Occipital lobe (tissue), 2 donors: ENCODE data around the gene DSCAM. TPM values are rescaled to one million over a fixed set of nuclear protein-coding genes. Genes with fewer than 3 reads are reported as not detected.

Experiments
- DNase-seq: peaks from one replicate; lab custom pipeline; 2025; lab: John Stamatoyannopoulos, UW
- total RNA-seq: library from RNA; depleted of rRNA; stranded (reverse); fragments of >200 nt; gene quantifications from one replicate; pipeline ENCODE4 v1.2.3, GENCODE V29; 2014

DSCAM gene
- total RNA-seq, 1 donor from 2014 or later, result 13.3 TPM

GRCh38 chr21:40615505-40616376, 231.2 kb downstream of the DSCAM start:
- no peak for DNase-seq

- DNase-seq, result no peak
Measured at GRCh38 chr21:40613546-40614030, 233.4 kb downstream of the DSCAM start.

GRCh38 chr21:40610345-40610744, 236.6 kb downstream of the DSCAM start:
- no peak for DNase-seq

- DNase-seq, result no peak
Measured at GRCh38 chr21:40606341-40606740, 240.6 kb downstream of the DSCAM start.

GRCh38 chr21:40605094-40605493, 241.9 kb downstream of the DSCAM start:
- DNase-seq, result no peak

GRCh38 chr21:40603774-40604173, 243.2 kb downstream of the DSCAM start:
- DNase-seq, result no peak

- DNase-seq, result no peak
Measured at GRCh38 chr21:40602080-40602479, 244.9 kb downstream of the DSCAM start.

- DNase-seq, result no peak
Measured at GRCh38 chr21:40595806-40596205, 251.2 kb downstream of the DSCAM start.

- no peak for DNase-seq
Measured at GRCh38 chr21:40587736-40588346, 259.1 kb downstream of the DSCAM start.

GRCh38 chr21:40586575-40586974, 260.4 kb downstream of the DSCAM start:
- DNase-seq, result no peak

- no peak for DNase-seq
Measured at GRCh38 chr21:40577285-40578043, 269.5 kb downstream of the DSCAM start.

- DNase-seq, result no peak
Measured at GRCh38 chr21:40575976-40576375, 271.0 kb downstream of the DSCAM start.

GRCh38 chr21:40569357-40569756, 277.6 kb downstream of the DSCAM start:
- DNase-seq, result no peak

- DNase-seq, result no peak
Measured at GRCh38 chr21:40568807-40569206, 278.2 kb downstream of the DSCAM start.

- DNase-seq, result no peak
Measured at GRCh38 chr21:40567501-40567900, 279.5 kb downstream of the DSCAM start.

GRCh38 chr21:40566486-40566885, 280.5 kb downstream of the DSCAM start:
- no peak for DNase-seq

- DNase-seq, result no peak
Measured at GRCh38 chr21:40564318-40564717, 282.6 kb downstream of the DSCAM start.

- no peak for DNase-seq
Measured at GRCh38 chr21:40563900-40564299, 283.1 kb downstream of the DSCAM start.

GRCh38 chr21:40562242-40563002, 284.5 kb downstream of the DSCAM start:
- no peak for DNase-seq

GRCh38 chr21:40556442-40556968, 290.5 kb downstream of the DSCAM start:
- no peak for DNase-seq

- DNase-seq, result no peak
Measured at GRCh38 chr21:40555021-40555528, 291.9 kb downstream of the DSCAM start.
